Heart right ventricle (tissue), 16 donors: Measurements from ENCODE around the gene RAB24. TPM values are rescaled to one million over a fixed set of nuclear protein-coding genes. Genes with fewer than 3 reads are reported as not detected.

Experiments
- ATAC-seq, 8 donors: fragments of 200-7000 bp; cut with Tn5 transposase; one replicate each; pipeline ENCODE4 v1.9.1; 2020; ENCODE audit warnings: mild to moderate bottlenecking in 8 of 8, moderate library complexity in 8 of 8, moderate number of reproducible peaks in 1 of 8
- DNase-seq, 2 donors: peaks; one replicate each; pipeline ENCODE4 v3.0.0-alpha.2; 2020
- H3K27ac ChIP-seq, 10 donors: fragments of 200-600 bp; sonication (generic) in 2 of 10; one replicate each; pipeline versions ENCODE4 v1.5.0 to v1.8.0; 2020 to 2022; ENCODE audit warnings: mild to moderate bottlenecking in 3 of 10
- H3K27me3 ChIP-seq, 7 donors: fragments of 200-600 bp; one replicate each; pipeline ENCODE4 v1.8.0; 2021 to 2022; ENCODE audit warnings: mild to moderate bottlenecking in 2 of 7
- H3K36me3 ChIP-seq, 9 donors: fragments of 200-600 bp; sonication (generic) in 1 of 9; one replicate each; pipeline versions ENCODE4 v1.5.0 to v1.8.0; 2020 to 2022; ENCODE audit warnings: mild to moderate bottlenecking in 2 of 9
- H3K4me1 ChIP-seq, 9 donors: fragments of 200-600 bp; sonication (generic) in 1 of 9; one replicate each; pipeline versions ENCODE4 v1.5.0 to v1.8.0; 2020 to 2022; ENCODE audit warnings: mild to moderate bottlenecking in 4 of 9
- H3K4me3 ChIP-seq, 10 donors: fragments of 200-600 bp; sonication (generic) in 2 of 10; one replicate each; pipeline versions ENCODE4 v1.5.0 to v1.8.0; 2020 to 2022; ENCODE audit warnings: mild to moderate bottlenecking in 7 of 10, moderate library complexity in 2 of 10
- H3K9me3 ChIP-seq, 11 donors: fragments of 200-600 bp in 10 of 11; sonication (generic) in 2 of 11; one replicate each; pipeline versions ENCODE4 v1.5.0 to v1.8.0; 2013 to 2022; ENCODE audit warnings: mild to moderate bottlenecking in 2 of 11, control low read depth in 1 of 11, moderate library complexity in 1 of 11
- CTCF ChIP-seq, 9 donors: fragments of 200-600 bp; sonication (generic) in 2 of 9; IDR thresholded peaks; one replicate each; pipeline versions ENCODE4 v1.5.0 to v1.8.0; 2021 to 2022; ENCODE audit warnings: antibody characterized with exemption in 9 of 9, mild to moderate bottlenecking in 5 of 9, moderate library complexity in 1 of 9
- WGBS, 2 donors: extraction: QIAGEN DNeasy Blood & Tissue Kit; methylation state at CpG; one replicate each; pipeline ENCODE4 v1.1.7; 2013; ENCODE audit warnings: inconsistent platforms in 1 of 2; 5-methylcytosine and 5-hydroxymethylcytosine counted together
- intact Hi-C, 10 donors: fragments of 100-400 bp; cut with DNase I; formaldehyde crosslinking; loops; one replicate each; pipeline versions ENCODE4 v1.11.1 to v1.14.2; 2022
- polyA plus RNA-seq, 2 donors: library from polyadenylated mRNA; stranded (reverse); fragments of 200-250 nt; gene quantifications; one replicate each; pipeline ENCODE4 v1.2.3, GENCODE V29; 2013
- total RNA-seq, 10 donors: library from RNA; stranded (reverse); fragmentation: NEBNext Ultra II Directional in 3 of 10; extraction: Animal tissue kit (Norgen Biotek cat#: 25700) in 3 of 10; gene quantifications; one replicate each; pipeline versions ENCODE4 v1.2.1 to v1.2.4, GENCODE V29; 2021 to 2023
- donor health status: Arrhythmogenic right ventricular cardiomyopathy.
- donor health status: ischemic (EF 13 %, LVEDD 7.1; RV severe dilation, severe dysfunction).
- donor health status: healthy with polysubstance abuse.
- donor health status: DM: no; HTN: yes; CAD: no.
- donor health status: DM: no; HTN: no; CAD: no.
- donor health status: ischemic (EF 25% LVEDD 6.9; RV normal size, moderate dysfunction).
- donor health status: ischemic (EF 25% LVEDD 5.7; RV mildly dilated, moderate dysfunction).
- donor health status: healthy.
- donor health status: DM: yes; HTN: yes; CAD: no.
- donor health status: Ischemic cardiomyopathy.
- donor health status: ischemic (EF 35%, LVEDD 5.7; RV mildly dilated, moderate dysfunction).
- donor health status: nonischemic (EF 11% LVEDD 7.7; RV severe dilation, severe dysfunction).
- donor health status: DM: yes; HTN: yes; CAD: no.
- donor health status: PGD.
- donor health status: ischemic (EF 29% LVEDD 5.4; RV normal size, mild dysfunction).
- donor health status: nonischemic (EF 23%, LVEDD 6.1; RV moderate dilation, normal function).

The RAB24 gene
- total and polyA plus RNA-seq, 12 donors = 14.7 to 39.4 (median 19.7) TPM

- DNase-seq (no peak), ATAC-seq (no peak)
- Histone ChIP-seq H3K27ac (peak overlapping the region in 5 of 10 donors; percentile 7 to 78 (median 58)), H3K36me3 (peaks cover 0 to 77% (median 40%) of the 10 kb centered on the region in 9 donors), H3K4me1 (peaks cover 15 to 54% (median 39%) of the 10 kb centered on the region in 9 donors), H3K27me3 (no peaks in the 10 kb centered on the region), H3K9me3 (no peaks in the 10 kb centered on the region), H3K4me3 (no peak overlapping the region)
- no peak for TF ChIP-seq CTCF (IDR thresholded peaks at IDR 0.05)
- 77 to 82% methylated on average over 9 of the region's 9 CpGs for WGBS, 2 donors
- intact Hi-C loops = loop anchor here in 1 of 10 donors (10.0 kb wide), 1 partner anchor 181 kb away; no protein-coding TSS in a partner anchor
These were observed 7.6 kb downstream of the RAB24 start for GRCh38 chr5:177295924-177296323.

- intact Hi-C loops = loop anchor here in 1 of 10 donors (10.0 kb wide), 1 partner anchor 180 kb away; no protein-coding TSS in a partner anchor
- DNase-seq = no peak
These were observed 8.9 kb downstream of the RAB24 start for GRCh38 chr5:177294632-177295031.

GRCh38 chr5:177293819-177294581 is 9.5 kb downstream of the RAB24 start:
- Histone ChIP-seq H3K36me3 (peaks cover 0 to 93% (median 44%) of the 10 kb centered on the region in 9 donors), H3K27me3 (no peaks in the 10 kb centered on the region), H3K4me1 (peaks cover 10 to 34% (median 24%) of the 10 kb centered on the region in 9 donors), H3K4me3 (no peak overlapping the region), H3K27ac (peak overlapping the region in 1 of 10 donors; percentile 17), H3K9me3 (no peaks in the 10 kb centered on the region)
- DNase-seq (no peak), ATAC-seq (peak in 2 of 8 donors; percentile 3 to 29)
- WGBS, 2 donors = 86 to 90% methylated on average over 12 of the region's 12 CpGs
- intact Hi-C loops = loop anchor here in 1 of 10 donors (10.0 kb wide), 1 partner anchor 179 kb away; no protein-coding TSS in a partner anchor
- no peak for TF ChIP-seq CTCF (IDR thresholded peaks at IDR 0.05)

More at GRCh38 chr5:177294632-177295031, 8.9 kb downstream of the RAB24 start:
- TF ChIP-seq CTCF (IDR thresholded peaks at IDR 0.05) = no peak
- Histone ChIP-seq H3K4me3 (no peak overlapping the region), H3K9me3 (no peaks in the 10 kb centered on the region), H3K36me3 (peaks cover 0 to 90% (median 40%) of the 10 kb centered on the region in 9 donors), H3K27ac (peak overlapping the region in 2 of 10 donors; percentile 7 to 17), H3K4me1 (peaks cover 10 to 41% (median 26%) of the 10 kb centered on the region in 9 donors), H3K27me3 (no peaks in the 10 kb centered on the region)
- peak in 5 of 8 donors; percentile 22 to 80 (median 77) for ATAC-seq
- WGBS, 2 donors = 48 to 76% methylated on average over 3 of the region's 3 CpGs

GRCh38 chr5:177291735-177292134 is 11.8 kb downstream of the RAB24 start:
- ATAC-seq (no peak), DNase-seq (no peak)
- Histone ChIP-seq H3K4me3 (no peak overlapping the region), H3K36me3 (peaks cover 0 to 100% (median 60%) of the 10 kb centered on the region in 9 donors), H3K27ac (no peak overlapping the region), H3K27me3 (no peaks in the 10 kb centered on the region), H3K9me3 (no peaks in the 10 kb centered on the region), H3K4me1 (peaks cover 8 to 25% (median 18%) of the 10 kb centered on the region in 9 donors)
- no peak for TF ChIP-seq CTCF (IDR thresholded peaks at IDR 0.05)
- WGBS, 2 donors = 97 to 99% methylated on average over 7 of the region's 7 CpGs
- intact Hi-C loops = loop anchor here in 1 of 10 donors (10.0 kb wide), 1 partner anchor 177 kb away; no protein-coding TSS in a partner anchor
